SK-N-SH (cell line): Measurements from ENCODE around the gene OBSCN.

Experiments used
- CHD2 ChIP-seq: fragments of 150-350 bp; IDR thresholded peaks from 2 replicates; pipeline ENCODE4 v1.6.1; 2018; ENCODE audit warnings: low read length; ENCODE audit not compliant: partially characterized antibody
- GATA2 ChIP-seq: sonication (generic); formaldehyde crosslinking; IDR thresholded peaks from 2 replicates; pipeline ENCODE4 v1.5.0; 2020; ENCODE audit warnings: mild to moderate bottlenecking, missing genetic modification reagents
- IRF3 ChIP-seq: fragments of 150-350 bp; IDR thresholded peaks from 2 replicates; pipeline ENCODE4 v1.6.1; 2016; ENCODE audit warnings: mild to moderate bottlenecking, low read depth, low read length
- RFX5 ChIP-seq: IDR thresholded peaks from 2 replicates; pipeline ENCODE4 v1.6.1; 2012; ENCODE audit warnings: mild to moderate bottlenecking, improper control_type of control experiment, low read length
- TAF1 ChIP-seq: IDR thresholded peaks from 2 replicates; pipeline ENCODE4 v1.6.1; 2012; ENCODE audit warnings: low read depth, mild to moderate bottlenecking, low read length, moderate library complexity, borderline replicate concordance
- TCF12 ChIP-seq: IDR thresholded peaks from 2 replicates; pipeline ENCODE4 v1.4.0; 2012
- TF ChIP-seq, protein P1 (sequence below): fragments of 200-600 bp; sonication (generic); IDR thresholded peaks from 2 replicates; pipeline ENCODE4 v1.6.1; 2017; ENCODE audit warnings: antibody characterized with exemption, mild to moderate bottlenecking, moderate library complexity
- TF ChIP-seq, protein P2 (sequence below): IDR thresholded peaks from 2 replicates; pipeline ENCODE4 v1.6.1; 2012; ENCODE audit warnings: mild to moderate bottlenecking, low read depth, low read length, moderate library complexity

GRCh38 chr1:228233136-228233535, 25.3 kb downstream of the OBSCN start:
- TF ChIP-seq, protein P1, sequence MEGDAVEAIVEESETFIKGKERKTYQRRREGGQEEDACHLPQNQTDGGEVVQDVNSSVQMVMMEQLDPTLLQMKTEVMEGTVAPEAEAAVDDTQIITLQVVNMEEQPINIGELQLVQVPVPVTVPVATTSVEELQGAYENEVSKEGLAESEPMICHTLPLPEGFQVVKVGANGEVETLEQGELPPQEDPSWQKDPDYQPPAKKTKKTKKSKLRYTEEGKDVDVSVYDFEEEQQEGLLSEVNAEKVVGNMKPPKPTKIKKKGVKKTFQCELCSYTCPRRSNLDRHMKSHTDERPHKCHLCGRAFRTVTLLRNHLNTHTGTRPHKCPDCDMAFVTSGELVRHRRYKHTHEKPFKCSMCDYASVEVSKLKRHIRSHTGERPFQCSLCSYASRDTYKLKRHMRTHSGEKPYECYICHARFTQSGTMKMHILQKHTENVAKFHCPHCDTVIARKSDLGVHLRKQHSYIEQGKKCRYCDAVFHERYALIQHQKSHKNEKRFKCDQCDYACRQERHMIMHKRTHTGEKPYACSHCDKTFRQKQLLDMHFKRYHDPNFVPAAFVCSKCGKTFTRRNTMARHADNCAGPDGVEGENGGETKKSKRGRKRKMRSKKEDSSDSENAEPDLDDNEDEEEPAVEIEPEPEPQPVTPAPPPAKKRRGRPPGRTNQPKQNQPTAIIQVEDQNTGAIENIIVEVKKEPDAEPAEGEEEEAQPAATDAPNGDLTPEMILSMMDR = no peak
- TF ChIP-seq CHD2 (no peak), RFX5 (no peak), GATA2 (no peak), TCF12 (no peak), TAF1 (no peak), IRF3 (no peak)
- TF ChIP-seq, protein P2, sequence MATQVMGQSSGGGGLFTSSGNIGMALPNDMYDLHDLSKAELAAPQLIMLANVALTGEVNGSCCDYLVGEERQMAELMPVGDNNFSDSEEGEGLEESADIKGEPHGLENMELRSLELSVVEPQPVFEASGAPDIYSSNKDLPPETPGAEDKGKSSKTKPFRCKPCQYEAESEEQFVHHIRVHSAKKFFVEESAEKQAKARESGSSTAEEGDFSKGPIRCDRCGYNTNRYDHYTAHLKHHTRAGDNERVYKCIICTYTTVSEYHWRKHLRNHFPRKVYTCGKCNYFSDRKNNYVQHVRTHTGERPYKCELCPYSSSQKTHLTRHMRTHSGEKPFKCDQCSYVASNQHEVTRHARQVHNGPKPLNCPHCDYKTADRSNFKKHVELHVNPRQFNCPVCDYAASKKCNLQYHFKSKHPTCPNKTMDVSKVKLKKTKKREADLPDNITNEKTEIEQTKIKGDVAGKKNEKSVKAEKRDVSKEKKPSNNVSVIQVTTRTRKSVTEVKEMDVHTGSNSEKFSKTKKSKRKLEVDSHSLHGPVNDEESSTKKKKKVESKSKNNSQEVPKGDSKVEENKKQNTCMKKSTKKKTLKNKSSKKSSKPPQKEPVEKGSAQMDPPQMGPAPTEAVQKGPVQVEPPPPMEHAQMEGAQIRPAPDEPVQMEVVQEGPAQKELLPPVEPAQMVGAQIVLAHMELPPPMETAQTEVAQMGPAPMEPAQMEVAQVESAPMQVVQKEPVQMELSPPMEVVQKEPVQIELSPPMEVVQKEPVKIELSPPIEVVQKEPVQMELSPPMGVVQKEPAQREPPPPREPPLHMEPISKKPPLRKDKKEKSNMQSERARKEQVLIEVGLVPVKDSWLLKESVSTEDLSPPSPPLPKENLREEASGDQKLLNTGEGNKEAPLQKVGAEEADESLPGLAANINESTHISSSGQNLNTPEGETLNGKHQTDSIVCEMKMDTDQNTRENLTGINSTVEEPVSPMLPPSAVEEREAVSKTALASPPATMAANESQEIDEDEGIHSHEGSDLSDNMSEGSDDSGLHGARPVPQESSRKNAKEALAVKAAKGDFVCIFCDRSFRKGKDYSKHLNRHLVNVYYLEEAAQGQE = no peak
